HFFc6 (cell line): ENCODE measurements around the gene SLIT3. TPM values are rescaled to one million over a fixed set of nuclear protein-coding genes. Genes with fewer than 3 reads are reported as not detected.

Experiments
- DNase-seq: peaks from one replicate; pipeline ENCODE4 v3.0.0-alpha.2; 2018
- H3K27ac Mint-ChIP-seq: 2 replicates; pipeline ENCODE4 v1.8.0; 2020; ENCODE audit warnings: mild to moderate bottlenecking, mixed read lengths
- H3K27me3 Mint-ChIP-seq: 2 replicates; pipeline ENCODE4 v1.8.0; 2021; ENCODE audit warnings: mild to moderate bottlenecking, moderate library complexity, mixed read lengths; ENCODE audit not compliant: insufficient read depth
- H3K36me3 Mint-ChIP-seq: 2 replicates; pipeline ENCODE4 v1.8.0; 2021; ENCODE audit warnings: low read depth, mixed read lengths
- H3K4me1 Mint-ChIP-seq: 2 replicates; pipeline ENCODE4 v1.8.0; 2020; ENCODE audit warnings: low read depth, mixed read lengths
- H3K4me3 Mint-ChIP-seq: 2 replicates; pipeline ENCODE4 v1.8.0; 2020; ENCODE audit warnings: mild to moderate bottlenecking, moderate library complexity, mixed read lengths
- H3K9me3 Mint-ChIP-seq: 2 replicates; pipeline ENCODE4 v1.8.0; 2020; ENCODE audit warnings: mild to moderate bottlenecking, mixed read lengths
- total RNA-seq, 6 experiments: library from RNA; stranded (reverse); fragmentation: NEBNext Ultra II Directional; extraction: Animal tissue kit (Norgen Biotek cat#: 25700); gene quantifications; 2 replicates in 1 of 6; 3 replicates in 5 of 6; pipeline ENCODE4 v1.2.3, GENCODE V29; 2021
- TF ChIP-seq, protein P1 (sequence below): fragments of 200-600 bp; sonication (generic); IDR thresholded peaks from 2 replicates; pipeline ENCODE4 v1.5.0; 2021; ENCODE audit warnings: antibody characterized with exemption, mild to moderate bottlenecking

SLIT3 gene
- total RNA-seq, 6 experiments from 2014 or later: 4.2 to 8.3 (median 7.1) TPM

- DNase-seq: no peak
- TF ChIP-seq, protein P1, sequence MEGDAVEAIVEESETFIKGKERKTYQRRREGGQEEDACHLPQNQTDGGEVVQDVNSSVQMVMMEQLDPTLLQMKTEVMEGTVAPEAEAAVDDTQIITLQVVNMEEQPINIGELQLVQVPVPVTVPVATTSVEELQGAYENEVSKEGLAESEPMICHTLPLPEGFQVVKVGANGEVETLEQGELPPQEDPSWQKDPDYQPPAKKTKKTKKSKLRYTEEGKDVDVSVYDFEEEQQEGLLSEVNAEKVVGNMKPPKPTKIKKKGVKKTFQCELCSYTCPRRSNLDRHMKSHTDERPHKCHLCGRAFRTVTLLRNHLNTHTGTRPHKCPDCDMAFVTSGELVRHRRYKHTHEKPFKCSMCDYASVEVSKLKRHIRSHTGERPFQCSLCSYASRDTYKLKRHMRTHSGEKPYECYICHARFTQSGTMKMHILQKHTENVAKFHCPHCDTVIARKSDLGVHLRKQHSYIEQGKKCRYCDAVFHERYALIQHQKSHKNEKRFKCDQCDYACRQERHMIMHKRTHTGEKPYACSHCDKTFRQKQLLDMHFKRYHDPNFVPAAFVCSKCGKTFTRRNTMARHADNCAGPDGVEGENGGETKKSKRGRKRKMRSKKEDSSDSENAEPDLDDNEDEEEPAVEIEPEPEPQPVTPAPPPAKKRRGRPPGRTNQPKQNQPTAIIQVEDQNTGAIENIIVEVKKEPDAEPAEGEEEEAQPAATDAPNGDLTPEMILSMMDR: no peak
- Mint-ChIP-seq H3K4me3 (no peak overlapping the region), H3K36me3 (no peaks in the 10 kb centered on the region; the same call in 1 of the 2 replicates), H3K27me3 (peaks cover 12% of the 10 kb centered on the region), H3K9me3 (peaks cover 17% of the 10 kb centered on the region), H3K27ac (no peak overlapping the region), H3K4me1 (no peaks in the 10 kb centered on the region)
These were observed 215.7 kb downstream of the SLIT3 start for GRCh38 chr5:169085212-169085611.

- DNase-seq: no peak
- H3K4me1 Mint-ChIP-seq: no peaks in the 10 kb centered on the region
- no peak overlapping the region for H3K27ac Mint-ChIP-seq
- peaks cover 13% of the 10 kb centered on the region for H3K9me3 Mint-ChIP-seq
- TF ChIP-seq, protein P1: no peak
- H3K36me3 Mint-ChIP-seq: no peaks in the 10 kb centered on the region
- peaks cover 12% of the 10 kb centered on the region for H3K27me3 Mint-ChIP-seq
- H3K4me3 Mint-ChIP-seq: no peak overlapping the region
These were observed 216.2 kb downstream of the SLIT3 start for GRCh38 chr5:169084775-169085174.

GRCh38 chr5:169083394-169084018, 217.4 kb downstream of the SLIT3 start:
- Mint-ChIP-seq H3K9me3 (peaks cover 9% of the 10 kb centered on the region), H3K27ac (no peak overlapping the region), H3K27me3 (peaks cover 10% of the 10 kb centered on the region), H3K4me3 (no peak overlapping the region), H3K4me1 (no peaks in the 10 kb centered on the region), H3K36me3 (no peaks in the 10 kb centered on the region)
- TF ChIP-seq, protein P1: no peak
- no peak for DNase-seq

DNA sequence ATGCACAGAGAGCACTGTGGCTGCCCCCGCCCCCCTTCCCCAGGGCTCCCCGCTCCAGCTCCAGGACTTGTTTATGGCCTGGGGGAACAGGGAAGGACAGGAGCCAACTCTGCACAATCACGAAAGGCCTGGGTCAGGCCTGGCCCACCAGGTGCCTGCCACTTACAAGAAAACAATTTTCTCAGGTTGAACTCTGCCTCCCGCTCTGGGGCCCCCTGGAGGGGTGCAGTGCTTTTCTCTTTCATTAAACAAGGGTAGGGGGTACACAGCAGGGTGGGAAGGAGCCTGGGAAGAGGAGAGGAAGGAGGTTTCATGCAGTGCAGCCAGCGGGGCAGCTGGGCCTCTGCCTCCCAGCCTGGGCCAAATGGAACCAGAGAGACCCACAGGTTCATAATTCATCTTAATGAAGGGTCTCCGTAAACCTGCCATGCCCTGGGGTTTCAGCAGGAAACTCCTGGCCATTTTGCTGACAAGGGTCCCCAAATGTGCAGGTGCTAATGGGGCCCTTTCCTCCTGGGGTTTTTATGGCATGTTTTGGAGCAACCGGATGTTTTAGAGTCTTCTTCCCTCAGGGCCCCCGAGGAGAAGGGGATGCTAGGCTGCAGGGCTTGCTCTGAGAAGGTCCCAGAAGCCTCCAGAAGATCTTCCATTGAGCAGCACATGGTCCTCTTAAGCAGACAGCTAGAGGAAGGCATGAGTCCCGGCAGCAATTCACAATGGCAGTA, 219.8 kb downstream of the SLIT3 start:
- peaks cover 4% of the 10 kb centered on the region; the same call in 1 of the 2 replicates for H3K9me3 Mint-ChIP-seq
- H3K27ac Mint-ChIP-seq: no peak overlapping the region
- DNase-seq: no peak
- no peaks in the 10 kb centered on the region for H3K4me1 Mint-ChIP-seq
- TF ChIP-seq, protein P1: no peak
- H3K27me3 Mint-ChIP-seq: peaks cover 3% of the 10 kb centered on the region; the same call in 1 of the 2 replicates
- H3K36me3 Mint-ChIP-seq: no peaks in the 10 kb centered on the region
- no peak overlapping the region for H3K4me3 Mint-ChIP-seq

DNA sequence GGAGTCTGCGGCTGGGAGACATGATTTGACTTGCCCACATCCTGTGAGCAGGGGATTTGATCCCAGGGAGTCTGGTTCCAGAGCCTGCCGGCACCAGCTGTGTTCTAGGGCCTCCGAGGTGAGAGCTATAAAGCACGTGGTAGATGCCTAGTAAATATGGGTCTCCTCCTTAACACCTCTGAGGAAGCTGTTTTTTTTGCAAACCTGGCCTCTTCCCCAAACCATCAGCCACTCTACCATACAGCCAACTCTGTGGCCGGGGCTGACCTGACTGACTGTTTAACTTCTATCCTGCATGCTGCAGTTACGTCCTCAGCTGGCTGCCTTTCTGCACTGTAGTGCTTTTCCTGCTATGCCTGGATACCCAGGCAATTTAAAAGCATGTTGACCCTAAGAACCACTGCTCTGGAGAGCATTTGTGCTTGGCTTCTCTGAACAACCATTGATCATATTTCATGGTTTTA, 220.5 kb downstream of the SLIT3 start:
- Mint-ChIP-seq H3K36me3 (no peaks in the 10 kb centered on the region), H3K4me3 (no peak overlapping the region), H3K27me3 (peaks cover 7% of the 10 kb centered on the region; the same call in 1 of the 2 replicates), H3K9me3 (peaks cover 4% of the 10 kb centered on the region; the same call in 1 of the 2 replicates), H3K27ac (no peak overlapping the region), H3K4me1 (no peaks in the 10 kb centered on the region)
- DNase-seq: no peak
- TF ChIP-seq, protein P1: no peak
